GM19240 (cell line): Measurements from ENCODE around the gene STMP1.
"Not testable (repeated sequence)": the region's sequence is repeated elsewhere in the genome, so short reads cannot be mapped to it uniquely, and the experiment has no call there.

Experiments used
- DNase-seq: peaks from one replicate; pipeline ENCODE4 v3.0.0; 2011; ENCODE audit warnings: low spot score; ENCODE audit not compliant: insufficient read length

The STMP1 gene

DNA sequence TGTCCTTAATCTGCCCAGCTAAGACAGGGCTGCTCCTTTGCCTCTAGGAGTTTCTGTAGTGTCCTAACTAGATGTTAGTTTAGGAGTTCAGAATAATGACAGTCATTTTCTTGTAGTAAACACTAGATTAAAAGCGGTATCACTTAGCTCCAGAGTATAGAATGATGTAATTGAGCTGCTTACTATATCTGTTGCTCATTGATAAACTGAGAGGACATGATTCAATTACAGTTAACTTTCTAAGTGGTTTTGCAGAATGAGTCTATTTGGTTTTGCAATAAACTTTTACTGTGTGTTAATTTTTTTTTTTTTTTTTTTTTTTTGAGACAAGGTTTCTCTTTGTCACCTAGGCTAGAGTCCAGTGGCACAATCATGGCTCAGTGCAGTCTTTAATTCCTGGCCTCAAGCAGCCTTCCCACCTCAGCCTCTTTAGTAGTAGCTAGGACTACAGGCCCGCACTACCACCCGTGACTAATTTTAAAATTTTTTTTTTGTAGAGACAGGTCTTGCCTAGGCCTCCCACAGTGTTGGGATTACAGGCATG is 1.8 kb downstream of the STMP1 start:
- DNase-seq = no peak

DNA sequence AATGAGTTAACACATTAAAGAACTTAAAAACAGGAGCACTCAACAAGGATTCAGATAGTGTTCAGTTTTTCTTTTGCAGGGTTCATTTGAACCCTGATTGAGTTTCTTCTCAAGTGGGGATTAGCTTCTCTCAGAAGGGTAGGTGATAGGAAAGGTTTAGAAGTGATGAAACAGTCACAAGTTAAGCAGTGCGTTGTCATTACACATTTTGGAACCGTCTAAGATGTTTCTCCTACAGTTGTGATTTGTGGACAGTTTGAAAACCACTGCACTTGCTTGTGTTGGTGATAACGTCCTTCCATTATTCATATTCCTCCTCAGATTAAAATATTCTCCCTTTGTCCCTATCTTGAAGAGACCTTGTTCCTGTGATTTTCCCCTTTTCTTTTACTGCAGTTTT is 2.7 kb downstream of the STMP1 start:
- DNase-seq = no peak

DNA sequence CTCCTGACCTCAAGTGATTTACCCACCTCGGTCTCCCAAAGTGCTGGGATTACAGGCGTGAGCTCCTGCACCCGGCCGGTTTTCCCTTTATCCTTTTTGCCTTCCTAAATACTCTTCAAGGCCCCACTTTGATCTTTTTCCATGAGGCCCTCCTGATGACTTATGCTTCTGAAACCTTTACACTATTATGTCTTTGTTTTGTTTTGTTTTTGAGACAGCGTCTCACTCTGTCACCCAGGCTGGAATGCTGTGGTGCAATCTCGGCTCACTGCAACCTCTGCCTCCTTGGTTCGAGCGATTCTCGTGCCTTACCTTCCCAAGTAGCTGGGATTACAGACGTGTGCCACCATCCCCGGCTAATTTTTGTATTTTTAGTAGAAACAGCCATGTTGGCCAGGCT is 3.8 kb downstream of the STMP1 start:
- no peak for DNase-seq

DNA sequence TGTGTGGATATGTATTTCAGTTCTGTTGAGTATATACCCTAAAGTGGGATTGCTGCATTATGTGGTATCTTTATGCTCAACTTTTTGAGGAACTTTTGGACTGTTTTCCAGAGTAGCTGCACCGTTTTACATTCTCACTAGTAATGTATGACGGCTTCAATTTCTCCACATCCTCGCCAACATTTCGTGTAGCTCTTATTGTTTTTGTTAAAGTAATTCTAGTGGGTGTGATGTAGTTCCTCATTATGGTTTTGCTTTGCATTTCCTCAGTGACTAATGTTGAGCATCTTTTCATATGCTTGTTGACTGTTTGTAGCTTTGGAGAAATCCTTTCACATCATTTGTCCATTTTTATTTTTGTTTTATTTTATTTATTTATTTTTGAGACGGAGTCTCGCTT is 4.5 kb downstream of the STMP1 start:
- no peak for DNase-seq

DNA sequence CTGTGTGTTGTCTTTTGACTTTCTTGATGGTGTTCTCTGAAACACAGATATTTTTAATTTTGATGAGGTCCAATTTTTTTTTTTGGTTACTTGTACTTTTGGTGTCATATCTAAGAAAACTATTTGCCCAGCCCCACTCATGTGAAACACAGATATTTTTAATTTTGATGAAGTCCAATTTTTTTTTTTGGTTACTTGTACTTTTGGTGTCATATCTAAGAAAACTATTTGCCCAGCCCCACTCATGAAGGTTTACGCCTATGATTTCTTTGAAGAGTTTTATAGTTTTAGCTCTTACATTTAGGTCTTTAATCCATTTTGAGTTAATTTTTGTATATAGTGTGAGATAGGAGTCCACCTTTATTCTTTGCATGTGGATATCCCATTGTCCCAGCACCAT is 5.3 kb downstream of the STMP1 start:
- not testable (repeated sequence) for DNase-seq

DNA sequence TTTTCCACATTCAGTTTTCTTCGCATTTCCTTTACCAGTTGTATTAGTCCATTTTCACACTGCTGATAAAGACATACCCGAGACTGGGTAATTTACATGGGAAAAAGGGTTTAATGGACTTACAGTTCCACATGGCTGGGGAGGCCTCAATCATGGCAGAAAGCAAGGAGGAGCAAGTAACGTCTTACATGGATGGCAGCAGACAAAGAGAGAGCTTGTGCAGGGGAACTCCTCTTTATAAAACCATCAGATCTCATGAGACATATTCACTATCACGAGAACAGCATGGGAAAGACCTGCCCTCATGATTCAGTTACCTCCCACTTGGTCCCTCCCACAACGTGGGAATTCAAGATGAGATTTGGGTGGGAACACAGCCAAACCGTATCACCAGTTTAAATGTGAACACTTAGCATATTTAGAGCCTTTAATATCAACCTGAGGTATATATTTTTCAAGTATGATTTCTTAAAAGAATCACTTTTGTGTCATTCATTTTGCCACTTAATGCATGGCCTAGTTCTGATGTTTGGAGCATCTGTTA is 6.6 kb downstream of the STMP1 start:
- not testable (repeated sequence) for DNase-seq

DNA sequence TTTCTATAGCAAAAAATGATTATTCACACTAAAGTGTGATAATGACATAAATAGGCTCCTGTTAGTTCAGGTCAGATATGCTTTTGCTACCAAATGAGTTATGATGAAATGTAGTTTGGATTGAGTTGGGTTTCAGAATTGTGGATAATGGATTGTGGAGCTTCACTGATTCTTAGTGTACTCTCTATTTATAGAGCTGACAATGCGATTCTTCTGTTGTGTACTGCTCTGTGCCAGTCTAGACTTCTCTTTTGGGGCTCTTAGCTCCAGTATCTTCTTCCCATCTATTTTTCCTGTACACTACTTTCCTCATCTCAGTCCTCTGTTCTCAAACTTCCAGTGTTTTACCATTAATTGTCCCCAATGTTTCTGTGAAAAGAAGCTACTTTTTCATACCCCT is 7.5 kb downstream of the STMP1 start:
- no peak for DNase-seq

DNA sequence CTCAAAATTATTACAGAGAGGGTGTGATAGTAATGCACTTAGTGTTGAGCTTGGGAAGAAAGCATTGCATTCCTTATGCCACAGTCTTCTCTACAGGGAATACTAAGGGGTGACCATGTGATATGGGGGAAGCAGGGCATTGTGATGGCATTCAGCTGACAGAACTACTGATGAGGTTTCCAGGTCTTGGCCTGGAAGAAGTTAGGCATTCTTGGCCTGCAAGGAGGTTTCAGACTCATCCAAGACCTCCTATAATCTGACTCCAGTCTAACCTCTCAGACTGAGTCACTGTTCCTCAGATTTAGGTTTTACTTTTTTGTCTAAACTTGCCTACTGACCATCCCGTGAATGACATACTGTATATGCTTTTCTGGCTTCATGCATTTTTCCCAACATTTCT is 7.9 kb downstream of the STMP1 start:
- DNase-seq = no peak

DNA sequence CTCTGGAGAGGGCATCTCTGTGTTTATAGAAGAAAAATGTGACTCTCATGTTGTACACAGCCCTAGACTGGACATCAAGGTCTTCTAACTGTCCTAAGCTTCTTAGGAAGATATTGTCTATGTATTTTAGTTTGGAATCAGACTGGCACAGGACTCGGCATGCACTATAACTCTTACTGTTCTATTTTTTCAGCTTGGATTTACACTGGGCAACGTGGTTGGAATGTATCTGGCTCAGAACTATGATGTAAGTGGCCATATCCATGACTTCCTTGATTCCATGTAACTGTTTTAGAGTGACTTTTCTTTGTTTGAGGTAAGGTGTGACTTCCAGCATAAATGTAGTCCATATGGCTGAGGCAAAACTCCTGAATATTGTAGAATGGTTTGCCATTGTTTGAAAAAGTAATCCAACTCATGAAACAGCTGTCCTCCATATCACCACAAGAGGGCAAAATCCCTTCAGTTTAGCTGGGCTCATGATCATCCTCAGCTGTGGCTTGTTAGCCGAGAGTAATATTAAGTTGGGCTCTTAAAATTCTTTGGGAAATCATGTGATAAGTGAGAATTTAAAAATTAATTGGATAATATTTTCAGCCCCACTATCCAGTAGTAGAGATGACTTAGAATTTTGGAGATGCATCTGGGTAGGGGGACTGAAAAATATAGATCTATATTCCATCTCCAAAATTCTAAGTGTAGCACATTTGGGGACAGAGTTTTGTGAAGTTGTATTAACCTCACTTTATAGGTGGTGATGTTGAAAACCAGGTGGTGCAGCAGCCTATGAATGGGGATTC is 10.4 kb downstream of the STMP1 start:
- peak; percentile 23 for DNase-seq

DNA sequence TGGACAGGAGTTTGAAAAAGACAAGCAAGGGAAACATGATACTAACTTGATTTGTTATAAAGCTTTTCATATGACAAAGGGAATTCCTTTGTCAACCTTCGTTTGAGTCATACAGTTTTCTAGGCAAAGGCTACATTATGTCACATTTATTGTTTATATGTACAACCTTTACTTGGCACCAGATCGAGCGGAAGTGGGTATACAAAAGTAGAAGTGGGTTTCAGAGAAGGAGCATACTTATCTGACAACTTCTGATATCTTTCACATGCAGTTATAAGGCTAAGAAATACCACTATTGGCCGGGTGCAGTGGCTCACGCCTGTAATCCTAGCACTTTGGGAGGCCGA is 11.0 kb downstream of the STMP1 start:
- no peak for DNase-seq

DNA sequence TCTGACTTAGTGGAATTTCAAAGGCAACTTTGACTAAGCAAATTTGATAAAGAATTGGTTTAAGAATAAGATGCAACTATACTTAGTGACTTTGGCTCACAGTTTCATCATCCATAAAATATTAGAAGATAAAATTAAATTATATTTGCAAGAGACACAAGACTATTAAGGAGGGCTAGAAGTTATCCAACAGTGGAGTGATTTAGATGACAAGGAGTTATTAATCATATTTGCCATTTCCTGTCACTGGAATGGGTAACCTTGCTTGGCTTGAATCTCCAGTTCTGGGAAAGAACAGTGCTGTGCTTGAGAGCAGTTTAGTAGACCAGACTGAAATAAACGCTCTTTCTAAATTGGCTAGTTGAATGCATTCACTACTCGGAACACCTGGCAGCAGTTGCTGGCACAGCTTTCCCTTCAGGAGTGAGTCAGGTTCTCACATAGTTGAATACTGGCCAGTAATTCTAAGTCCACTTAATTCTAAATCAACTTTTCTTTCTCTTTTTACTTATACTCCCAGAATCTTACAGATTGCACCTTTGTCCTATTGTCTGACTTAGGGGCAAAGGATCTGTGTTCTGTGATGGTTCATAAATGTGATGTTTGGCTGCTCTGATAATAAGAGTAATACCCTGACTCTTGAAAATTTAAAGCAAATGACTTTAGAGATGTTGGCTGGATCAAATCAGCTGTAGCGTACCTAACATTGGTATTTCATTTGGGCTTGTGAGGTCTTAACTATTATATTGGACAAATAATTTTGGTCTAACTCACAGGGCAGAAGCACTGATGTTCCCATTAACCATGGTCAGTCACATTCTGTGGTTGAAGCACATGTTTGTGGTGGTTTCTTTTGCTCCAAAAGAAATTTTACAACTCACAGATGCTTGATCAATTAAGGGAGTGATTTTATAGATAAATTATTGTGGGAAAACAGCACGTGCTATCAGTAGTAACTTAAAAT is 16.6 kb downstream of the STMP1 start:
- no peak for DNase-seq

DNA sequence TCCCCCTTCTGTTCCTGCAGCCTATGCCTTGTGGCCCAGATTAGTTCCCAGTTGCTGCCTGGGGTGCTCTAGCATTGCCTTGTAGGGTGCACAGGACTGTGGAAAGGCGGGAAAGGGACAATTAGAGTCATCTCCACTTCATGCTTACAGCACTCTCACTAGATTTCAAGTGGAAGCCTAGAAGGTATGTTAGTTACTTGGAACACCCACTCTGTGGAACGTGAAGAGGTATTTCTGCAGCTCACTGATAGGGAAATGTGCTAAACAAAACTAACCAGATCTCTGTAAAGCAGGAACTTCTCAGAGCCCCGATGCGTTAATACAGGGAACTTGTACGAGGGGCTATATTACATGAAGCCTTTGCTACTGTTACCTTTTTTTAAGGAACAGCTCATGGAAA is 19.4 kb downstream of the STMP1 start:
- DNase-seq = no peak

DNA sequence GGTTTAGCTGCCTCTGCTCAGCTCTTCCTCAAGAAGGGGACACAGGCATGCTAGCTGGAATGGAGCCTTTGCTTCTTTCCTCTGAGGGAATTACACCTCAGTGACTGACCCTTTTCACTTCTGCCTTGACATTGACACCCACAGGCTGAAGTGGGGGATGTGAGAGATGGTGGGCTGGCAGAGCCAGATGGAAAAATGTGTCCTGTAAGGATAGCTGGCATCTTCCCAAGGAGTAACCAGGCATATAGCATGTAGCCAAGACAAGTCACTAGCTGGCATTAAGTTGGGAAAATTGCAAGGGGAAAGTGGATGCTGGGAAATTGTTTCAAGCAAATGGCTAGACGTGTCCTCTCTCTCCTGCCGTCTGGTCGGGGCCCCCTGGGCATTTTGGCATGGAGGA is 19.9 kb downstream of the STMP1 start:
- no peak for DNase-seq

DNA sequence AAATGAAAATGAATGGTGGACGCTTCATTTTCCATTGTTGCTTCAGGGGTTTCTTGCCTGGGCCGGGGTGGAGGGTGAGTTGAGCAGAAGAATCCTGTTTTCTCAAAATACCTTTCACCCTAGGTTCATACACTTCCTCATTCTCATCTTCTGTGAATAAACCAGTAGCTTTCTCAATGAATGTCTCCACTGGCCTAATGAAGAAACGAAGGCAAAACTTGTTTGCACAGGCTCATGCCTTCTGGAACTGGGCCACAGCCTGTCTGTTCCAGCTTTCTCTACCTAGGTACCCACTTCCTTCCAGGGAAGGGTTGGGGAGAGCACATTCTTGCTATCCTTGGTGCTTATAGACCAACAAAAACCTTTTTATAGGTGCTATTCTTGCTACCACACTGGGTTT is 21.3 kb downstream of the STMP1 start:
- no peak for DNase-seq

DNA sequence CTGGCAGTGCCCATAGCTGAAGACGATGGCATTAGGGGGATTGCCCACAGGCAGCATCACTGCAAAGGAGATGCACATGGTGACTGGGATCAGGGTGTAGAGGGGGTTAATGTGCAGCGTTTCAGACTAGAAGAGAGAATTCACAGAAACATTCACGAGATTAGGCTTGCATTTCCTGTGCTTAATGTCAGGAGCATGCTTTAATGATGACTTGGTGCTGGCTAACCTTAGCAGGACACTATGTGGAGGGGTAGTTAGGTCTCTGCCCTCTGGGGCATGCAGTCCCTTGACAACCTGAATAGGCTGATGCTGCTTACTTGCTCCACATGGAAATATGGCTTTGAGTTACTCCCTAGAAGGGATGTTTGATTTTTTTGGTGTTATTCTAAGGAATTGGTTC is 21.8 kb downstream of the STMP1 start:
- no peak for DNase-seq

DNA sequence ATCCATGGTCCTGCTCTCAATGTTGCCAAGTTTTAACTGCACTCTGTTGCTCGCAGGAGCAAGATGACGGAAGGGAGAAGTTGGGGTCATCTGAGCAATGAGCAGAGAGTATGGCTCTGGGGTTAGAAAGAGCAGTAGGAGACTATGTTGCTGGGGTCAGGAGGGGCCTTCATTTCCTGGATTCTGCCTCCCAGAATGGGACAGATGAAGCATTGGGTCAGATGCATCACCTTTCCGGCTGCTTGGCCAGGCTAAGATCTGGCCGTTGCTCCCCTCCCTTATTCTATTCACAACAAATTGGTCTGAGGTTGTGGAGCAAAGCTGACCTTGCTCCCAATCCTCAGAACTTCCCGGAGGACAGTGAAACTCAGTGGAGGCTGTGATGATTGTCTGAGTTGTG is 22.4 kb downstream of the STMP1 start:
- DNase-seq = no peak

DNA sequence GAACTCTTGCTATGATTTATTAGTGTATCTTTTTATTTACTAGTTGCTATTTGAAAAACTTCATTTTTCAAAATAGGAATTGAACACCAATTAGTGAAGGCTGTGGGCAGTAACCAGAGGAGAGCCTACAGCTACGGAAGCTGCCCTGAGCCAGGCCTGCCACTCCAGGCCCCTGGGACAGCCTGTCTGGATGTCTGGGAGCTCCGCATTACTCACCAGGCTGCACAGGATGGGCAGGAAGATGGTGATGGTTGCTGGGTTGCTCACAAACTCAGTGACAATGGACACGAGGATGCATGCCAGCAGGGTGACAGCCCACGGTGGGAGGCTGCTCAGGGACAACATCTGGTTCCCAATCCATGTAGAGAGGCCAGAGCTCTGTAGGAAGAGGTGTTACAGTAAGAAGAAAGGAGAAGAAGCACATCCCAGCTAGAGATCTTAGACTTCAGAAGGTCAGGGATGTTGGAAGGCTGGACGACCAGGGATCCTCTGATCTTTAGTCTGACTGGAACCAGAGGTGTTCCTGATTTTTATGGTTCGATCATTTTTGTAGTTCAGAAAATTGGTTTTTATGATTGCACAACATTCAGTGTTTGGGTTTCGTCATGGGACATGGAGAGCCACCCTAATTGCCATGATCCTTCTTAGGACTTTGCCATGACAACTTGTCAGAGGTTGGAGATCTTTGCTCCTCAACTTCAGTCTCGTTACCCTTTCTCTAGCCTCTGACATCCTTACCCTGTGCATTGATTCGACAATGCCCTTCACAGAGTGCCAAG is 23.2 kb downstream of the STMP1 start:
- DNase-seq = no peak

DNA sequence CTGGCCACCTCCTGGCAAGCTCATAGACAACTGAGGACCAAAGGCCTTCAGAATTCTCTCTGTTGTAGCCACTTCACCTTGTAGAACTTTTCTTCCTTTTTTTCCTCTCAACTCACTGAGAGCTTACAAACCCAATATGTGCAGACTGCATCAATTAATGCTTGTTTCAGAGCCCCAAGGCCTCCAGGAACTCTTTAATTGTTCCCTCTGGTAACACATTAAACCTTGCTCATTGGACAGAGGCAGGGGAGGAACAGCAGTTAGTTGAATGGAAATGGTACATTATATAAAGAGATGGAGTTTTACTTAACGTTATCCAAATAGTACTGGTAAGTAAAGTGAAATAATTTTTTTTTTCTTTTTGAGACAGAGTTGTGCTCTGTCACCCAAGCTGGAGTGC is 25.2 kb downstream of the STMP1 start:
- DNase-seq = no peak

DNA sequence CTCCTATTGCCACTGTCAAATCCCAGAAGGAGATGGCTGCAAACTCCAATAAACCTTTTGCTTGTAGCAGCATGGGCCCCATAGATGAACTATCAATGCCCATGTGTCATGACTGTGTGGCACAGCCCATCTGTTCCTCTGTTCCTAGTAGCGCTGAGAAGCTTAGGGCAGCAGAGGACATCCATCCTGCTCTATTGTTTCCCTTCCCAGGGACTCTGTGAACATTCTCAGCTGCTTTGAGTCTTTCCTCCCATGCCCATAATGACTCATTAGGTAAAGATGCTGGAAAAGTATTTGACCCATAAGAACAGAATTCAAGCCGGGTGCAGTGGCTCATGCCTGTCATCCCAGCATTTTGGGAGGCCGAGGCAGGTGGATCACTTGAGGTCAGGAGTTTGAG is 28.3 kb downstream of the STMP1 start:
- DNase-seq = no peak

DNA sequence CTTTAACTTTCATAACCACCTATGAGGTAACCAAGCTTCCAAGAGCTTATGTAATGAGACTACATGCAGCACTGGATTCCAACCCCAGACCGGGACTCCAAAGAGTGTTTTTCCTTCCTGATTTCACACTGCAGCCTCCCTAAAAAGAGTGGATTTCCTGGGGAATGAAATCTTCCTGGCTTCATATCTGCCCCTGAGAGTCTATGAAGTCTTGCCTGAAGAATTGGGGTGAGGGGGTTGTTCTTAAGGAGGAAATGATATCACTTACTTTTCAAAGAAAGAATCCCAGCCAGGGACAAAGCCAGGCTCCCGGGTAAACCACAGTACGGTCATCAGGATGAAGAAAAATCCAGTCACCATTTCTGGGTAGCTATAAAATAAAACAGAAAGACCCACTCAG is 29.7 kb downstream of the STMP1 start:
- DNase-seq = no peak

DNA sequence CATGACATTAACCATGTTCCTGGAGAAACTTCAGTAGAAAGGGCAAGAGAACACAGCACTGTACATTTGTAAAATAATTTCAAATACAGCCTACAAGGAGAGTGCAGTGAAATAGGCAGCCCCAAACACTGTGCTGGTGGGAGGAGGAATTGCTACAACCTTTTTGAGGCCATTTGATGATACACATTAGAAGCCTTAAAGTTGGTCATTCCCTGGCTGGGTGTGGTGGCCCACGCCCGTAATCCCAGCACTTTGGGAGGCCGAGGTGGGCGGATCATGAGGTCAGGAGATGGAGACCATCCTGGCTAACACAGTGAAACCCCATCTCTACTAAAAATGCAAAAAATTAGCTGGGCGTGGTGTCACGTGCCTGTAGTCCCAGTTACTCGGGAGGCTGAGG is 30.3 kb downstream of the STMP1 start:
- DNase-seq = not testable (repeated sequence)
